NCI-H524 treated with DMSO at 0.1 percent for 48 hours (cell line): ENCODE measurements around the gene MTUS2.

Source experiments
- DNase-seq: peaks from one replicate; lab custom pipeline; 2025; lab: John Stamatoyannopoulos, UW

The MTUS2 gene

GRCh38 chr13:29108068-29108786 is 288.1 kb downstream of the MTUS2 start:
- no peak for DNase-seq

- DNase-seq = no peak
Measured at GRCh38 chr13:29109987-29110386, 289.8 kb downstream of the MTUS2 start.

GRCh38 chr13:29111446-29111845 is 291.3 kb downstream of the MTUS2 start:
- no peak for DNase-seq

GRCh38 chr13:29115842-29116241 is 295.7 kb downstream of the MTUS2 start:
- no peak for DNase-seq

GRCh38 chr13:29117663-29118062 is 297.5 kb downstream of the MTUS2 start:
- no peak for DNase-seq

GRCh38 chr13:29118471-29118870 is 298.3 kb downstream of the MTUS2 start:
- DNase-seq = no peak

- DNase-seq = no peak
Measured at GRCh38 chr13:29125191-29125933, 305.2 kb downstream of the MTUS2 start.

GRCh38 chr13:29125934-29126424 is 305.8 kb downstream of the MTUS2 start:
- DNase-seq = no peak

GRCh38 chr13:29129616-29130015 is 309.5 kb downstream of the MTUS2 start:
- no peak for DNase-seq

- no peak for DNase-seq
Measured at GRCh38 chr13:29131159-29131558, 311.0 kb downstream of the MTUS2 start.

GRCh38 chr13:29131881-29132668 is 311.9 kb downstream of the MTUS2 start:
- no peak for DNase-seq

- no peak for DNase-seq
Measured at GRCh38 chr13:29136341-29136740, 316.2 kb downstream of the MTUS2 start.

GRCh38 chr13:29137016-29137415 is 316.9 kb downstream of the MTUS2 start:
- DNase-seq = no peak

GRCh38 chr13:29137995-29138394 is 317.9 kb downstream of the MTUS2 start:
- no peak for DNase-seq

GRCh38 chr13:29140277-29140676 is 320.1 kb downstream of the MTUS2 start:
- no peak for DNase-seq

- no peak for DNase-seq
Measured at GRCh38 chr13:29143847-29144246, 323.7 kb downstream of the MTUS2 start.

GRCh38 chr13:29154390-29154789 is 334.3 kb downstream of the MTUS2 start:
- no peak for DNase-seq

- DNase-seq = no peak
Measured at GRCh38 chr13:29156136-29156535, 336.0 kb downstream of the MTUS2 start.

GRCh38 chr13:29159871-29160270 is 339.7 kb downstream of the MTUS2 start:
- no peak for DNase-seq

- DNase-seq = no peak
Measured at GRCh38 chr13:29160862-29161261, 340.7 kb downstream of the MTUS2 start.

GRCh38 chr13:29161676-29162075 is 341.5 kb downstream of the MTUS2 start:
- DNase-seq = no peak

- DNase-seq = no peak
Measured at GRCh38 chr13:29162638-29163235, 342.6 kb downstream of the MTUS2 start.
